SK-N-SH treated with all-trans-retinoic acid at 6 μM for 48 hours (cell line): ENCODE data around the gene SPRYD7.

Experiments used
- ATAC-seq: fragments of 200-7000 bp; cut with Tn5 transposase; 3 replicates; pipeline ENCODE4 v1.9.1; 2020; ENCODE audit warnings: mild to moderate bottlenecking, moderate library complexity
- ARNTL ChIP-seq: fragments of 450-650 bp; formaldehyde crosslinking; IDR thresholded peaks from 2 replicates; pipeline ENCODE4 v1.5.0; 2020; ENCODE audit warnings: low read depth, mild to moderate bottlenecking, moderate library complexity, borderline replicate concordance
- BACH2 ChIP-seq: fragments of 250-450 bp; sonication (Bioruptor Pico); IDR thresholded peaks from 2 replicates; pipeline ENCODE4 v1.9.0; 2021; ENCODE audit warnings: mild to moderate bottlenecking, borderline replicate concordance
- CSDC2 ChIP-seq: fragments of 250-450 bp; sonication (Bioruptor Pico); IDR thresholded peaks from 2 replicates; pipeline ENCODE4 v1.5.0; 2020; ENCODE audit warnings: mild to moderate bottlenecking, moderate library complexity
- GLIS3 ChIP-seq: fragments of 250-450 bp; sonication (Bioruptor Pico); IDR thresholded peaks from 2 replicates; pipeline ENCODE4 v1.5.0; 2020; ENCODE audit warnings: mild to moderate bottlenecking, moderate library complexity
- ISL1 ChIP-seq: fragments of 250-450 bp; sonication (Bioruptor Pico); IDR thresholded peaks from 2 replicates; pipeline ENCODE4 v2.1.2; 2022; ENCODE audit warnings: mild to moderate bottlenecking, moderate library complexity
- OSR1 ChIP-seq: fragments of 250-450 bp; sonication (Bioruptor Pico); IDR thresholded peaks from 2 replicates; pipeline ENCODE4 v1.8.0; 2022; ENCODE audit warnings: moderate library complexity, mild to moderate bottlenecking, inconsistent platforms
- PPARA ChIP-seq: fragments of 250-450 bp; sonication (Bioruptor Pico); IDR thresholded peaks from 2 replicates; pipeline ENCODE4 v1.5.0; 2020; ENCODE audit warnings: mild to moderate bottlenecking, borderline replicate concordance
- RARB ChIP-seq: fragments of 250-450 bp; sonication (Bioruptor Pico); IDR thresholded peaks from 2 replicates; pipeline ENCODE4 v1.8.0; 2021; ENCODE audit warnings: mild to moderate bottlenecking, moderate library complexity
- SNAI2 ChIP-seq: fragments of 250-450 bp; sonication (Bioruptor Pico); IDR thresholded peaks from 2 replicates; pipeline ENCODE4 v1.5.0; 2020; ENCODE audit warnings: mild to moderate bottlenecking, moderate library complexity
- TCF4 ChIP-seq: fragments of 250-450 bp; sonication (Bioruptor Pico); IDR thresholded peaks from 2 replicates; pipeline ENCODE4 v1.8.0; 2021; ENCODE audit warnings: mild to moderate bottlenecking, moderate library complexity, borderline replicate concordance
- TOX ChIP-seq: fragments of 250-450 bp; sonication (Bioruptor Pico); IDR thresholded peaks from 2 replicates; pipeline ENCODE4 v1.8.0; 2021; ENCODE audit warnings: mild to moderate bottlenecking, moderate library complexity, borderline replicate concordance
- ZC3H10 ChIP-seq: fragments of 250-450 bp; sonication (Bioruptor Pico); IDR thresholded peaks from 2 replicates; pipeline ENCODE4 v1.5.1; 2021; ENCODE audit warnings: mild to moderate bottlenecking, moderate library complexity
- ZFP3 ChIP-seq: fragments of 250-450 bp; sonication (Bioruptor Pico); IDR thresholded peaks from 2 replicates; pipeline ENCODE4 v1.5.0; 2020; ENCODE audit warnings: mild to moderate bottlenecking, moderate library complexity
- ZFP30 ChIP-seq: fragments of 450-650 bp; formaldehyde crosslinking; IDR thresholded peaks from 2 replicates; pipeline ENCODE4 v1.5.0; 2022; ENCODE audit warnings: mild to moderate bottlenecking, moderate library complexity
- ZNF565 ChIP-seq: fragments of 450-650 bp; formaldehyde crosslinking; conservative IDR thresholded peaks from 2 replicates; pipeline ENCODE4 v1.5.0; 2020; ENCODE audit warnings: low read depth, mild to moderate bottlenecking, moderate library complexity
- ZNF70 ChIP-seq: fragments of 450-650 bp; formaldehyde crosslinking; IDR thresholded peaks from 2 replicates; pipeline ENCODE4 v1.5.0; 2020; ENCODE audit warnings: mild to moderate bottlenecking, moderate library complexity
- ZNF8 ChIP-seq: fragments of 450-650 bp; formaldehyde crosslinking; IDR thresholded peaks from 2 replicates; pipeline ENCODE4 v1.5.0; 2020; ENCODE audit warnings: mild to moderate bottlenecking, moderate library complexity
- TF ChIP-seq, protein P1 (sequence below): fragments of 250-450 bp; sonication (Bioruptor Pico); IDR thresholded peaks from 2 replicates; pipeline ENCODE4 v1.8.0; 2021; ENCODE audit warnings: low read depth, mild to moderate bottlenecking, moderate library complexity, borderline replicate concordance
- TF ChIP-seq, protein P2 (sequence below): fragments of 250-450 bp; sonication (Bioruptor Pico); IDR thresholded peaks from 2 replicates; pipeline ENCODE4 v1.5.0; 2020; ENCODE audit warnings: mild to moderate bottlenecking, moderate library complexity
- TF ChIP-seq, protein P3 (sequence below): fragments of 250-450 bp; sonication (Bioruptor Pico); IDR thresholded peaks from 2 replicates; pipeline ENCODE4 v1.5.1; 2021; ENCODE audit warnings: mild to moderate bottlenecking, moderate library complexity
- TF ChIP-seq, protein P4 (sequence below): fragments of 250-450 bp; sonication (Bioruptor Pico); IDR thresholded peaks from 2 replicates; pipeline ENCODE4 v1.8.0; 2020; ENCODE audit warnings: mild to moderate bottlenecking, moderate library complexity, borderline replicate concordance
- TF ChIP-seq, protein P5 (sequence below): fragments of 250-450 bp; sonication (Bioruptor Pico); IDR thresholded peaks from 2 replicates; pipeline ENCODE4 v1.5.1; 2020; ENCODE audit warnings: low read depth, mild to moderate bottlenecking, moderate library complexity

Gene SPRYD7

DNA sequence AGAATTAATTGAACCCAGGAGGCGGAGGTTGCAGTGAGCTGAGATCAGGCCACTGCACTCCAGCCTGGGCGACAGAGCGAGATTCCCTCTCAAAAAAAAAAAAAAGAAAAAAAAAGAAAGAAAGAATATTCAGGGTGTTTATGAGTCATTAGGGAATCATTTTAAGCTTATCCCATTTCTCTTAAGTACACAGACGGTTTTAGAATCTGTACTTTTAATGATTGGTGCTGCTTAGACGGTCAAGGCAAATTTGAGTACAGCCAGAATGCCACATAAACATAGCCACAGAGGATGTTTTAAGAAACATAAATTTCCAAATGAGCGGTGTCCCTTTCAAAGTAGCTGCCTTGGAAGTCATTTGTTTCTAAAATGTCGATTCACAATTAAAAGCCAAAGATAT lies 2.6 kb downstream of the SPRYD7 start (continued):
- TF ChIP-seq, protein P1, sequence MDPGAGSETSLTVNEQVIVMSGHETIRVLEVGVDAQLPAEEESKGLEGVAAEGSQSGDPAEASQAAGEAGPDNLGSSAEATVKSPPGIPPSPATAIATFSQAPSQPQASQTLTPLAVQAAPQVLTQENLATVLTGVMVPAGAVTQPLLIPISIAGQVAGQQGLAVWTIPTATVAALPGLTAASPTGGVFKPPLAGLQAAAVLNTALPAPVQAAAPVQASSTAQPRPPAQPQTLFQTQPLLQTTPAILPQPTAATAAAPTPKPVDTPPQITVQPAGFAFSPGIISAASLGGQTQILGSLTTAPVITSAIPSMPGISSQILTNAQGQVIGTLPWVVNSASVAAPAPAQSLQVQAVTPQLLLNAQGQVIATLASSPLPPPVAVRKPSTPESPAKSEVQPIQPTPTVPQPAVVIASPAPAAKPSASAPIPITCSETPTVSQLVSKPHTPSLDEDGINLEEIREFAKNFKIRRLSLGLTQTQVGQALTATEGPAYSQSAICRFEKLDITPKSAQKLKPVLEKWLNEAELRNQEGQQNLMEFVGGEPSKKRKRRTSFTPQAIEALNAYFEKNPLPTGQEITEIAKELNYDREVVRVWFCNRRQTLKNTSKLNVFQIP (CRISPR knock-in tag) = no peak
- no peak for TF ChIP-seq ZFP3 (CRISPR knock-in tag)
- no peak for TF ChIP-seq ISL1 (CRISPR knock-in tag)
- TF ChIP-seq, all 23 proteins: peak for 0

DNA sequence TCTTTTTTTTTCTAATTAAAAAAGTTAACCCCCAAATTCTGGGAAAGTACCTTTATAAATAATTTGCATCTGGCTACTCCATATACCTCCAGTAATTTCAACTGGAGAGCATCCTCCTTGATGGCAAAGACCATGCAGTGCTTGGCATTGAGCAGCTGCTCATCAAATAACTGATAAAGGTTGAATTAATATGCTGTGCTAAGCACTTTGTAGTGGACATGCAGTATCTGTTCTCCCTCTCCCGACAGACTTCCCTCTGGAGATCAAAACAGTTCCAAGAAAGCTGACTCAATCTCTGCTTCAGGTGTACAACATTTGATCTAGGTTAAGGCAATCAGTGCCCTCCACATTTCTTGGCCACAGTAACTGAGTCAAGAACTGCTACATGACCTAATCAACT lies 3.3 kb downstream of the SPRYD7 start:
- TF ChIP-seq CSDC2 (CRISPR knock-in tag) (no peak), ZFP3 (CRISPR knock-in tag) (no peak), ZC3H10 (CRISPR knock-in tag) (no peak), RARB (CRISPR knock-in tag) (no peak), ARNTL (CRISPR knock-in tag) (no peak), OSR1 (CRISPR knock-in tag) (no peak), TOX (CRISPR knock-in tag) (no peak), ZNF8 (no peak), ZFP30 (CRISPR knock-in tag) (no peak), BACH2 (CRISPR knock-in tag) (no peak), SNAI2 (no peak)
- TF ChIP-seq, protein P2, sequence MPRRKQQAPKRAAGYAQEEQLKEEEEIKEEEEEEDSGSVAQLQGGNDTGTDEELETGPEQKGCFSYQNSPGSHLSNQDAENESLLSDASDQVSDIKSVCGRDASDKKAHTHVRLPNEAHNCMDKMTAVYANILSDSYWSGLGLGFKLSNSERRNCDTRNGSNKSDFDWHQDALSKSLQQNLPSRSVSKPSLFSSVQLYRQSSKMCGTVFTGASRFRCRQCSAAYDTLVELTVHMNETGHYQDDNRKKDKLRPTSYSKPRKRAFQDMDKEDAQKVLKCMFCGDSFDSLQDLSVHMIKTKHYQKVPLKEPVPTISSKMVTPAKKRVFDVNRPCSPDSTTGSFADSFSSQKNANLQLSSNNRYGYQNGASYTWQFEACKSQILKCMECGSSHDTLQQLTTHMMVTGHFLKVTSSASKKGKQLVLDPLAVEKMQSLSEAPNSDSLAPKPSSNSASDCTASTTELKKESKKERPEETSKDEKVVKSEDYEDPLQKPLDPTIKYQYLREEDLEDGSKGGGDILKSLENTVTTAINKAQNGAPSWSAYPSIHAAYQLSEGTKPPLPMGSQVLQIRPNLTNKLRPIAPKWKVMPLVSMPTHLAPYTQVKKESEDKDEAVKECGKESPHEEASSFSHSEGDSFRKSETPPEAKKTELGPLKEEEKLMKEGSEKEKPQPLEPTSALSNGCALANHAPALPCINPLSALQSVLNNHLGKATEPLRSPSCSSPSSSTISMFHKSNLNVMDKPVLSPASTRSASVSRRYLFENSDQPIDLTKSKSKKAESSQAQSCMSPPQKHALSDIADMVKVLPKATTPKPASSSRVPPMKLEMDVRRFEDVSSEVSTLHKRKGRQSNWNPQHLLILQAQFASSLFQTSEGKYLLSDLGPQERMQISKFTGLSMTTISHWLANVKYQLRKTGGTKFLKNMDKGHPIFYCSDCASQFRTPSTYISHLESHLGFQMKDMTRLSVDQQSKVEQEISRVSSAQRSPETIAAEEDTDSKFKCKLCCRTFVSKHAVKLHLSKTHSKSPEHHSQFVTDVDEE (CRISPR knock-in tag) = no peak
- TF ChIP-seq, protein P1 (CRISPR knock-in tag) = no peak
- TF ChIP-seq, protein P3, sequence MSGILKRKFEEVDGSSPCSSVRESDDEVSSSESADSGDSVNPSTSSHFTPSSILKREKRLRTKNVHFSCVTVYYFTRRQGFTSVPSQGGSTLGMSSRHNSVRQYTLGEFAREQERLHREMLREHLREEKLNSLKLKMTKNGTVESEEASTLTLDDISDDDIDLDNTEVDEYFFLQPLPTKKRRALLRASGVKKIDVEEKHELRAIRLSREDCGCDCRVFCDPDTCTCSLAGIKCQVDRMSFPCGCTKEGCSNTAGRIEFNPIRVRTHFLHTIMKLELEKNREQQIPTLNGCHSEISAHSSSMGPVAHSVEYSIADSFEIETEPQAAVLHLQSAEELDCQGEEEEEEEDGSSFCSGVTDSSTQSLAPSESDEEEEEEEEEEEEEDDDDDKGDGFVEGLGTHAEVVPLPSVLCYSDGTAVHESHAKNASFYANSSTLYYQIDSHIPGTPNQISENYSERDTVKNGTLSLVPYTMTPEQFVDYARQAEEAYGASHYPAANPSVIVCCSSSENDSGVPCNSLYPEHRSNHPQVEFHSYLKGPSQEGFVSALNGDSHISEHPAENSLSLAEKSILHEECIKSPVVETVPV (CRISPR knock-in tag) = no peak
- TF ChIP-seq, protein P4, sequence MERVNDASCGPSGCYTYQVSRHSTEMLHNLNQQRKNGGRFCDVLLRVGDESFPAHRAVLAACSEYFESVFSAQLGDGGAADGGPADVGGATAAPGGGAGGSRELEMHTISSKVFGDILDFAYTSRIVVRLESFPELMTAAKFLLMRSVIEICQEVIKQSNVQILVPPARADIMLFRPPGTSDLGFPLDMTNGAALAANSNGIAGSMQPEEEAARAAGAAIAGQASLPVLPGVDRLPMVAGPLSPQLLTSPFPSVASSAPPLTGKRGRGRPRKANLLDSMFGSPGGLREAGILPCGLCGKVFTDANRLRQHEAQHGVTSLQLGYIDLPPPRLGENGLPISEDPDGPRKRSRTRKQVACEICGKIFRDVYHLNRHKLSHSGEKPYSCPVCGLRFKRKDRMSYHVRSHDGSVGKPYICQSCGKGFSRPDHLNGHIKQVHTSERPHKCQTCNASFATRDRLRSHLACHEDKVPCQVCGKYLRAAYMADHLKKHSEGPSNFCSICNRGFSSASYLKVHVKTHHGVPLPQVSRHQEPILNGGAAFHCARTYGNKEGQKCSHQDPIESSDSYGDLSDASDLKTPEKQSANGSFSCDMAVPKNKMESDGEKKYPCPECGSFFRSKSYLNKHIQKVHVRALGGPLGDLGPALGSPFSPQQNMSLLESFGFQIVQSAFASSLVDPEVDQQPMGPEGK = no peak
- TF ChIP-seq, all 23 proteins: peak for 0
- ATAC-seq = no peak

DNA sequence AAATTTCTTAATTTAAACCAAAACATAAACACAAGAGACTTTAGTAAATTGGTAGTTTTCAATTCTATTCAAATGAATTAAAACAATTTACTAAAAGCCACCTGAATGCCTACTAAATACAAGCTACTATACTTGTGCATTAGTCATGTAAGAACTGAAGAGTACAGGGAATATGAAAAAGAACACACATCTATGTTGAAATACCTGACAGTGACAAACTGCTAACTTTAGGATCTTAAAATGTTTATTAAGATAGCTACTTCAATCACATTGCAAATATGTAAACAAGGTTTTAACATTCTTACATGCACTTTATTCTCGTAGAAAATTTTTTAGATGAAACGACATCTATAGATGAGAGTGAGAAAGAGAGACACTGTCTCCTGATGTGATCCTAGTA lies 4.1 kb downstream of the SPRYD7 start:
- no peak for ATAC-seq
- TF ChIP-seq TOX (CRISPR knock-in tag) = no peak
- TF ChIP-seq PPARA = no peak
- TF ChIP-seq, protein P3 (CRISPR knock-in tag) = no peak
- no peak for TF ChIP-seq ZNF565
- TF ChIP-seq TCF4 = no peak
- TF ChIP-seq OSR1 (CRISPR knock-in tag) = no peak
- TF ChIP-seq GLIS3 = no peak
- no peak for TF ChIP-seq ZFP30 (CRISPR knock-in tag)
- TF ChIP-seq RARB (CRISPR knock-in tag) = no peak
- no peak for TF ChIP-seq ZNF70 (CRISPR knock-in tag)
- TF ChIP-seq, protein P5, sequence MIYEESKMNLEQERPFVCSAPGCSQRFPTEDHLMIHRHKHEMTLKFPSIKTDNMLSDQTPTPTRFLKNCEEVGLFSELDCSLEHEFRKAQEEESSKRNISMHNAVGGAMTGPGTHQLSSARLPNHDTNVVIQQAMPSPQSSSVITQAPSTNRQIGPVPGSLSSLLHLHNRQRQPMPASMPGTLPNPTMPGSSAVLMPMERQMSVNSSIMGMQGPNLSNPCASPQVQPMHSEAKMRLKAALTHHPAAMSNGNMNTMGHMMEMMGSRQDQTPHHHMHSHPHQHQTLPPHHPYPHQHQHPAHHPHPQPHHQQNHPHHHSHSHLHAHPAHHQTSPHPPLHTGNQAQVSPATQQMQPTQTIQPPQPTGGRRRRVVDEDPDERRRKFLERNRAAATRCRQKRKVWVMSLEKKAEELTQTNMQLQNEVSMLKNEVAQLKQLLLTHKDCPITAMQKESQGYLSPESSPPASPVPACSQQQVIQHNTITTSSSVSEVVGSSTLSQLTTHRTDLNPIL = no peak
- TF ChIP-seq ARNTL (CRISPR knock-in tag) = no peak
- TF ChIP-seq BACH2 (CRISPR knock-in tag) = no peak
- no peak for TF ChIP-seq ZFP3 (CRISPR knock-in tag)
- no peak for TF ChIP-seq ZC3H10 (CRISPR knock-in tag)
- TF ChIP-seq, protein P1 (CRISPR knock-in tag) = no peak
